H54 (cell line): Measurements from ENCODE around the gene ATP5PO.
"Not testable (repeated sequence)": the region's sequence is repeated elsewhere in the genome, so short reads cannot be mapped to it uniquely, and the experiment has no call there.

ENCODE experiments used
- DNase-seq: peaks from one replicate; pipeline ENCODE4 v3.0.0; 2011; ENCODE audit warnings: low spot score, mixed read lengths; ENCODE audit not compliant: insufficient read length
- FAIRE-seq: peaks from 3 replicates; lab custom pipeline; 2011; peaks lifted over from hg19 to GRCh38; lab: Jason Lieb, UNC
- POLR2A ChIP-seq: IDR thresholded peaks from 2 replicates; pipeline ENCODE4 v1.6.1; 2011; ENCODE audit warnings: low read depth, mild to moderate bottlenecking, low read length

ATP5PO gene

DNA sequence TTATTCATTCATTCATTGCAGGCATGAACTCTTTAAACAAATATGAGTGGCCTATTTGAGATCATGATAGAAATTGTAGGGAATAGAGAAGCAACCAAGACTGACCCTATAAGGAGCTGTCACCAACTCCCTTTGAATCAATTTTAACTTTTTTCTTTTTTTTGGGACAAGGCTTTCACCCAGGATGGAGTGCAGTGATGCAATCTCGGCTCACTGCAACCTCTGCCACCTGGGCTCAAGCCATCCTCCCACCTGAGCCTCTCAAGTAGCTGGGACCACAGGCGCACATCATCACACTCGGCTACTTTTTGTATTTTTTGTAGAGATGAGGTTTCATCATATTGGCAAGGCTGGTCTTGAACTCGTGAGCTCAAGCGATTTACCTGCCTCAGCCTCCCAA is 17.1 kb upstream of the ATP5PO start:
- no peak for DNase-seq
- FAIRE-seq, result no peak
- no peak for TF ChIP-seq POLR2A

DNA sequence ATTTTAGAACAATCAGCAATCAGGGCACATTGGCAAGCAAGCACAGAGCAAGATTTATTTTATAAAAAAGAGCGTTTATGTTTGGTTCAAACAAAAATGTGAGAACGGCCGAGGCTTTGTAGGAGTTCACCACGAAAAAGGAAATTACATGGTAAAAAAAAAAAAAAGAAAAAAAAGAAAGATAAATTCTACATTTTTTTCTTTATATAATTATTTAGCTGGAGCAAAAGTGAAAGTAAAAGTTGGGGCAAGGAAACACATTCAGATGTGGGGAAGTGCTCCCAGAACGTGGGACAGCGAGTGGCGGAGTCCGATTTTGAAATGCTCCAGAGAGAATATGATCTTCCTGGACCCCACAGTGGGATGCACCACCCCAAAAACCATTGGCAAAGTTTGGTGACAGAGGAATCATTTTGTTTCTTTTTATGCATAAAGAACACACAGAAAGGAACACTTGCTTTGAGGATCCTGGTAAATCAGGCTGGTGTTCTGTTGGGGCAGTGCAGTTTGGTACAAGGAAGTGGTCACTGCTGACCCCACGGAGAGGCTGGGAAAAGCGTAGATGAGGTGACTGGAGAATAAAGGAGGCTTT is 16.3 kb upstream of the ATP5PO start:
- no peak for DNase-seq
- TF ChIP-seq POLR2A, result no peak
- FAIRE-seq, result no peak

GRCh38 chr21:33931052-33931798 is 15.6 kb upstream of the ATP5PO start:
- DNase-seq, FAIRE-seq: not testable (repeated sequence)

DNA sequence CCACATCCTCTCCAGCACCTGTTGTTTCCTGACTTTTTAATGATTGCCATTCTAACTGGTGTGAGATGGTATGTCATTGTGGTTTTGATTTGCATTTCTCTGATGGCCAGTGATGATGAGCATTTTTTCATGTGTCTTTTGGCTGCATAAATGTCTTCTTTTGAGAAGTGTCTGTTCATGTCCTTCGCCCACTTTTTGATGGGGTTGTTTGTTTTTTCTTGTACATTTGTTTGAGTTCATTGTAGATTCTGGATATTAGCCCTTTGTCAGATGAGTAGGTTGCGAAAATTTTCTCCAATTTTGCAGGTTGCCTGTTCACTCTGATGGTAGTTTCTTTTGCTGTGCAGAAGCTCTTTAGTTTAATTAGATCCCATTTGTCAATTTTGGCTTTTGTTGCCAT is 10.6 kb upstream of the ATP5PO start:
- not testable (repeated sequence) for DNase-seq, FAIRE-seq

DNA sequence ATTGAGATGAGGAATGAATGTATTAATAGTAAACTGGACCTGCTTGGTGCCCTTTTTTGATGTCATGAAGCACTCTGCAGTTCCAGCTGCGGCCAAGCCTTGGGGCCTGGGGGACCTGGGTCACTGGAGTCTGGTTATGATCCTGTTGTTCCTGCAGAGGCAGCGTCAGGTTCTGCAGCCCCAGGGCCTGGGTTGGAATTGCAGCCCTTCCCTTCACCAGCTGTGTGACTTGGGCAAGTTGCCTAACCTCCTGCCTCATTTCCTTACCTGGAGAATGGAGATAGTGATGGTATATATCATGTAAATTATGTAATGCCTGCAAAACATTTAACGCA is 9.1 kb upstream of the ATP5PO start:
- FAIRE-seq, result no peak
- TF ChIP-seq POLR2A, result no peak
- DNase-seq, result no peak

GRCh38 chr21:33924079-33924765 is 8.6 kb upstream of the ATP5PO start:
- peak; percentile 71 for DNase-seq
- FAIRE-seq, result peak; percentile 58
- TF ChIP-seq POLR2A, result no peak

GRCh38 chr21:33917421-33917820 is 1.8 kb upstream of the ATP5PO start:
- FAIRE-seq, result no peak
- DNase-seq, result no peak
- TF ChIP-seq POLR2A, result no peak

- FAIRE-seq (no peak), DNase-seq (no peak)
- TF ChIP-seq POLR2A, result no peak
These were observed 580 bp upstream of the ATP5PO start for GRCh38 chr21:33916200-33916567.

GRCh38 chr21:33914188-33914587 is 1.4 kb downstream of the ATP5PO start:
- DNase-seq, result no peak
- no peak for TF ChIP-seq POLR2A
- no peak for FAIRE-seq

GRCh38 chr21:33909756-33910155 is 5.8 kb downstream of the ATP5PO start:
- DNase-seq (no peak), FAIRE-seq (no peak)
- no peak for TF ChIP-seq POLR2A

DNA sequence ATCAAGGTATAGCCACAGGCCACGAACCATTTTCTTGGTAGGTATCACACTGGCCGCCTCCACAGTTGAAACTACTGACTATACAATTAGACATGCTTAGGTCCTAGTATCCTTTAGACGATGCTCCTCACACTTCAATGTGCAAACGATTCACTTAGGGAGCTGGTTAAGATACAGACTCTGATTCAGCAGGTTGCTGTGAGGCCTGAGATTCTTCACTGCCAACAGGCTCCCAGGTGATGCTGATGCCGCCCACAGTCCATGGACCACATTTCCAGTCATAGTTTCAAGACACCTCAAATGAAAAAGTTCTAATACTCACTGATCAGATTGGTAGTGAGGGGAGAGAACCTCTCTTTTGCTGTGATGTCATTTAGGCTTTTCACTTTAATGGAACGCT is 6.8 kb downstream of the ATP5PO start:
- no peak for TF ChIP-seq POLR2A
- no peak for FAIRE-seq
- DNase-seq, result no peak

DNA sequence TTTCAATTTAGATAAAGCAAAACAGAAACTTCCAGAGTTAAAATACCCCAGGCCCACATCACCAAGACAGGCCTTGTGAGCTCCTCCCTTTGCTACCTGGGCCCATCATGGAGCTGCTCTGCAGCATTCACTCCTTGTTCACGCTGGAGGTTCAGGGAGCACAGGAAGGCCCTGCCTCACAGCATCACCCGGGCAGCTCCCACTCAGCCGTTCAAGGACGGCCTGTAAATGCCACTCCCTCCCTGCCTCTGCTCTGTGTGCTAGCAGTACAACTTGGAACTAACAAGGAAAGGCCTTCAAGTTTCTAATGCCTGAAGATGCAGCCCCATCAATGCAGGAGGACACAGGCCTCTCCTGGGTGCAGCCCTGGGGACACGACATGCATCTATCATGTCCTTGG is 11.6 kb downstream of the ATP5PO start:
- TF ChIP-seq POLR2A, result no peak

GRCh38 chr21:33902349-33902748 is 13.3 kb downstream of the ATP5PO start:
- no peak for TF ChIP-seq POLR2A
- no peak for DNase-seq
- no peak for FAIRE-seq

More for the DNA sequence above, 11.6 kb downstream of the ATP5PO start:
- DNase-seq (no peak), FAIRE-seq (no peak)

DNA sequence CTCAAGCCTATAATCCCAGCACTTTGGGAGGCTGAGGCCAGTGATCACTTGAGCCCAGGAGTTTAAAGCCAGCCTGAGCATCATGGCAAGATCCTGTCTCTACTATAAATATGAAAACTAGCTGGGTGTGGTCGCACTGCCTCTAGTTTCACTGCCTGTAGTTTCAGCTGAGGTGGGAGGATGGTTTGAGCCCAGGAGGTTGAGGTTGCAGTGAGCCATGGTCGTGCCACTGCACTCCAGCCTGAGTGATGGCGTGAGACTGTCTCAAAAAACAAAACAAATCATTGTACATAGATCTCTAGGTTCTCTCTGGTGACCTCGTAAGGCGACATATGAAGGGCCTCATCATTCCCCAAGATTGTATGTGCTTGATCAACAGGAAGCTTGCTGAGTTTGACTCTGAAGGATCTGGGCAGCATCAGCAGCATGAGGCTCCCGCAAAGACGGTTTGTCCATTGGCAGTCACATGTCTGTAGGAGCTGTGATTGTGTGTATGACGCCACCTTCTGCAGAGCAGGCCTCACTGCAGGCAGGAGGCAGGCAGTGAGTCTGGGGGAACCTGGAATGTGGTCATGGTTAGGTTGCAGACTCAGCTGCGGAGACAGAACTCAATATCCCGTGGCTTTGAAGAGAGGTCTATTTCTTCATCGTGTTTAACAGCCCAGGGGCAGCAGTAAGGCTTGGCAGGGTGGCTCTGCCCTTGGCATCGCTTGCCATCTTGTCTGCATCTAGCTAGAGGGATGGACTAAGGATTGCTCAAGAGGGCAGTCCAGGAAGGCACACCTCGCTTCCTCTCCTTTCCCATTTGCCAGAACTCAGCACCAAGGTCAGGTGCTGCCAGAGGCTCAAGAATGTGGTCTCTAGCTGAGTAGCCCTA is 14.0 kb downstream of the ATP5PO start:
- no peak for TF ChIP-seq POLR2A
- DNase-seq, result peak; percentile 66
- no peak for FAIRE-seq
